HG02885 (cell line): ENCODE data around the gene LPO.
A peak's percentile ranks its signal among the peaks of the same experiment; 100 is the strongest.

ENCODE experiments used
- ATAC-seq: cut with Tn5 transposase; IDR thresholded peaks from one replicate; pipeline ENCODE4 v1.9.1; 2021; ENCODE audit warnings: mild to moderate bottlenecking; ENCODE audit not compliant: unreplicated experiment, poor library complexity

Gene LPO

GRCh38 chr17:58314706-58315015, 76.3 kb downstream of the LPO start:
- ATAC-seq = no peak

DNA sequence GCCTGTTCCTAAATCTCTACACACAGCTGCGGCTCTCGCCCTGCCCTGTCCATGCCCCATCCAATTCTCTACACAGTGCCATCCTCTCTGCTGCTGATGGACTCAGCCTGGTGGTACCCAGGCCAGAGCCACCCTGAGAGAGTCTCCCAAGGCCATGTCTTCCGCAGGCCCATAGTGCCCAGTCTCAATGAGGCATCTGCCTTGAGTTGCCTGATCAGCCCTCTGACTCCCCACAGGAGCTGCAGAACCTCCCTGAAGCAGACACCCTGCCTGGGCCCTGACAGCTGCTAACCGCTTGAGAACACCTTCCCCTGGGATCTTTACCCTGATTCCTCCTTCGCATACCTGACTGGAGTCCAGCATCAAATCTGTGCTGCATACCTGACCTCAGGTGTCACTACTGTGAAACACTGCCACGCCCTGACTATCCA, 76.9 kb downstream of the LPO start:
- ATAC-seq = no peak

- ATAC-seq = no peak
These were observed 77.4 kb downstream of the LPO start for GRCh38 chr17:58315750-58316149.

DNA sequence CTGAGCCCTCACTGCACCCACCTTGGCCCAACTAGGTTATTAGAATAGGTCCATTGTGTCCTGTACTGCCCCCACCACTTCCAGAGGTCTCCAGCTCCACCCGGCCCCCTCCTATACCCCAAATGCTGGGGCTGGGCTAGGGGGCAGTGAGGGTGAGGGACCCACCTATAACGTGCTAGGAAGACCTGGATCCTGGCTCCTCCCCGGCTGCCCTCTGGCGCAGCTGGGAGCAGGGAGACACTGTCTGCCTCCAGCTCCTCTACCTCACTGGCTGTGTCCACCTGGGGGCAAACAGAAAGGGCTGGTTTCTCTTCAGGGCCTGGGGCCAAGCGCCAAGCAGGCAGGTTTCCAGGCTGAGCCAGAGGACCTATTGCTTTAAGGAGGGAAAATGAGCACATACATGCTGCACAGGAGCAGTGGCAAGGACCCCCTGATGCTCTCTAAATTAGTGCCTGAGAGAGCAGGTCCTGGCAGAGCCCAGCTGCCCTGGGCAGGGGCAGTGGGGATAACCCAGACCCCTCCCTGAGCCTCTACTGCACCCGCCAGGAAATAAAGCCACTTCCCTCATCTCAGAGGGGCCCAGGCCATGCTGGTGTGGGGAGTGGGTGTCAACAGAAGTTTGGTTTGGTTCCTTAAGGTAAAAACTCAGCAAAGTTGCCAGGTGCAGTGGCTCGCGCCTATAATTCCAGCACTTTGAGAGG, 78.0 kb downstream of the LPO start:
- ATAC-seq = no peak

- ATAC-seq = peak; percentile 63
These were observed 79.2 kb downstream of the LPO start for GRCh38 chr17:58317421-58318064.

- ATAC-seq = no peak
These were observed 79.7 kb downstream of the LPO start for GRCh38 chr17:58318065-58318481.
